Measurements from ENCODE around the gene CTIF. TPM values are rescaled to one million over a fixed set of nuclear protein-coding genes. Genes with fewer than 3 reads are reported as not detected.

Gene CTIF
- total and polyA plus RNA-seq, 5 donors from 2014 or later, result 0.23 to 1.8 TPM; not detected in 3

- H3K27me3 ChIP-seq (ENCODE audit: control insufficient read depth, insufficient read depth, low read length), result no peaks in the 10 kb centered on the region
- no peak overlapping the region for H3K27ac ChIP-seq (ENCODE audit: insufficient read depth, low read length, poor library complexity, severe bottlenecking)
- H3K9me3 ChIP-seq (ENCODE audit: control insufficient read depth in 2 of 2, low read length in 2 of 2), result peaks cover 0 to 4% of the 10 kb centered on the region in 2 experiments
- no peak overlapping the region for H3K27ac Mint-ChIP-seq
- no peaks in the 10 kb centered on the region for H3K4me1 ChIP-seq (ENCODE audit: control insufficient read depth, insufficient read depth, low read length, poor library complexity, severe bottlenecking)
- peaks cover 0 to 4% (median 1%) of the 10 kb centered on the region in 4 donors for H3K4me1 Mint-ChIP-seq
- H3K4me3 ChIP-seq (ENCODE audit: low read depth, low read length), result no peak overlapping the region
- no peaks in the 10 kb centered on the region for H3K36me3 ChIP-seq (ENCODE audit: control insufficient read depth, insufficient read depth, low read length)
- H3K4me3 Mint-ChIP-seq, result no peak overlapping the region
- peaks cover 0 to 2% (median 0%) of the 10 kb centered on the region in 7 donors for H3K9me3 Mint-ChIP-seq
- ATAC-seq (ENCODE audit: low read depth in 2 of 2), result no peak
- H3K27me3 Mint-ChIP-seq, result no peaks in the 10 kb centered on the region
- no peak for DNase-seq
- no peaks in the 10 kb centered on the region for H3K36me3 Mint-ChIP-seq
These were observed 322.4 kb downstream of the CTIF start for GRCh38 chr18:48861181-48861708.

GRCh38 chr18:48862132-48862531 lies 323.3 kb downstream of the CTIF start:
- Mint-ChIP-seq H3K36me3 (no peaks in the 10 kb centered on the region), H3K9me3 (peaks cover 0 to 2% (median 0%) of the 10 kb centered on the region in 7 donors), H3K4me1 (peaks cover 0 to 2% (median 0%) of the 10 kb centered on the region in 4 donors), H3K4me3 (no peak overlapping the region), H3K27ac (no peak overlapping the region), H3K27me3 (no peaks in the 10 kb centered on the region)
- no peak for ATAC-seq (ENCODE audit: low read depth in 2 of 2)
- Histone ChIP-seq H3K4me1 (ENCODE audit: control insufficient read depth, insufficient read depth, low read length, poor library complexity, severe bottlenecking) (no peaks in the 10 kb centered on the region), H3K4me3 (ENCODE audit: low read depth, low read length) (no peak overlapping the region), H3K36me3 (ENCODE audit: control insufficient read depth, insufficient read depth, low read length) (no peaks in the 10 kb centered on the region), H3K27ac (ENCODE audit: insufficient read depth, low read length, poor library complexity, severe bottlenecking) (no peak overlapping the region), H3K9me3 (ENCODE audit: control insufficient read depth in 2 of 2, low read length in 2 of 2) (peaks cover 0 to 4% of the 10 kb centered on the region in 2 experiments), H3K27me3 (ENCODE audit: control insufficient read depth, insufficient read depth, low read length) (no peaks in the 10 kb centered on the region)
- no peak for DNase-seq

- peaks cover 0 to 2% (median 0%) of the 10 kb centered on the region in 7 donors for H3K9me3 Mint-ChIP-seq
- H3K4me1 ChIP-seq (ENCODE audit: control insufficient read depth, insufficient read depth, low read length, poor library complexity, severe bottlenecking), result peaks cover under 1% of the 10 kb centered on the region
- H3K27me3 ChIP-seq (ENCODE audit: control insufficient read depth, insufficient read depth, low read length), result no peaks in the 10 kb centered on the region
- ATAC-seq (ENCODE audit: low read depth in 2 of 2) (no peak), DNase-seq (no peak)
- H3K4me3 Mint-ChIP-seq, result no peak overlapping the region
- H3K4me3 ChIP-seq (ENCODE audit: low read depth, low read length), result no peak overlapping the region
- no peak overlapping the region for H3K27ac Mint-ChIP-seq
- no peak overlapping the region for H3K27ac ChIP-seq (ENCODE audit: insufficient read depth, low read length, poor library complexity, severe bottlenecking)
- peaks cover 0 to 4% of the 10 kb centered on the region in 2 experiments for H3K9me3 ChIP-seq (ENCODE audit: control insufficient read depth in 2 of 2, low read length in 2 of 2)
- H3K36me3 Mint-ChIP-seq, result no peaks in the 10 kb centered on the region
- H3K27me3 Mint-ChIP-seq, result no peaks in the 10 kb centered on the region
- H3K4me1 Mint-ChIP-seq, result peaks cover 0 to 2% (median 0%) of the 10 kb centered on the region in 4 donors
- H3K36me3 ChIP-seq (ENCODE audit: control insufficient read depth, insufficient read depth, low read length), result no peaks in the 10 kb centered on the region
These were observed 323.9 kb downstream of the CTIF start for GRCh38 chr18:48862678-48863270.

GRCh38 chr18:48863432-48864065 lies 324.7 kb downstream of the CTIF start:
- no peaks in the 10 kb centered on the region for H3K36me3 Mint-ChIP-seq
- ATAC-seq (ENCODE audit: low read depth in 2 of 2) (no peak), DNase-seq (no peak)
- H3K27me3 ChIP-seq (ENCODE audit: control insufficient read depth, insufficient read depth, low read length), result no peaks in the 10 kb centered on the region
- H3K36me3 ChIP-seq (ENCODE audit: control insufficient read depth, insufficient read depth, low read length), result no peaks in the 10 kb centered on the region
- H3K9me3 ChIP-seq (ENCODE audit: control insufficient read depth in 2 of 2, low read length in 2 of 2), result peaks cover 0 to 4% of the 10 kb centered on the region in 2 experiments
- peaks cover 0 to 7% (median 6%) of the 10 kb centered on the region in 4 donors for H3K4me1 Mint-ChIP-seq
- peaks cover 0 to 2% (median 0%) of the 10 kb centered on the region in 7 donors for H3K9me3 Mint-ChIP-seq
- H3K4me3 Mint-ChIP-seq, result no peak overlapping the region
- no peak overlapping the region for H3K4me3 ChIP-seq (ENCODE audit: low read depth, low read length)
- H3K27ac Mint-ChIP-seq, result no peak overlapping the region
- peaks cover 9% of the 10 kb centered on the region for H3K4me1 ChIP-seq (ENCODE audit: control insufficient read depth, insufficient read depth, low read length, poor library complexity, severe bottlenecking)
- no peaks in the 10 kb centered on the region for H3K27me3 Mint-ChIP-seq
- no peak overlapping the region for H3K27ac ChIP-seq (ENCODE audit: insufficient read depth, low read length, poor library complexity, severe bottlenecking)

- DNase-seq, result no peak
- Histone ChIP-seq H3K4me1 (ENCODE audit: control insufficient read depth, insufficient read depth, low read length, poor library complexity, severe bottlenecking) (peaks cover 17% of the 10 kb centered on the region), H3K36me3 (ENCODE audit: control insufficient read depth, insufficient read depth, low read length) (no peaks in the 10 kb centered on the region), H3K27me3 (ENCODE audit: control insufficient read depth, insufficient read depth, low read length) (no peaks in the 10 kb centered on the region), H3K9me3 (ENCODE audit: control insufficient read depth in 2 of 2, low read length in 2 of 2) (peaks cover 0 to 4% of the 10 kb centered on the region in 2 experiments), H3K4me3 (ENCODE audit: low read depth, low read length) (no peak overlapping the region), H3K27ac (ENCODE audit: insufficient read depth, low read length, poor library complexity, severe bottlenecking) (no peak overlapping the region)
- Mint-ChIP-seq H3K36me3 (no peaks in the 10 kb centered on the region), H3K27ac (no peak overlapping the region), H3K9me3 (peaks cover 0 to 2% (median 0%) of the 10 kb centered on the region in 7 donors), H3K27me3 (no peaks in the 10 kb centered on the region), H3K4me3 (no peak overlapping the region), H3K4me1 (peaks cover 0 to 17% (median 11%) of the 10 kb centered on the region in 4 donors)
- ATAC-seq (ENCODE audit: low read depth in 2 of 2), result no peak
These were observed 326.0 kb downstream of the CTIF start for GRCh38 chr18:48864876-48865275.

- no peak overlapping the region for H3K27ac Mint-ChIP-seq
- Histone ChIP-seq H3K9me3 (ENCODE audit: control insufficient read depth in 2 of 2, low read length in 2 of 2) (peaks cover 0 to 4% of the 10 kb centered on the region in 2 experiments), H3K4me1 (ENCODE audit: control insufficient read depth, insufficient read depth, low read length, poor library complexity, severe bottlenecking) (peaks cover 17% of the 10 kb centered on the region), H3K36me3 (ENCODE audit: control insufficient read depth, insufficient read depth, low read length) (no peaks in the 10 kb centered on the region), H3K4me3 (ENCODE audit: low read depth, low read length) (no peak overlapping the region), H3K27ac (ENCODE audit: insufficient read depth, low read length, poor library complexity, severe bottlenecking) (no peak overlapping the region), H3K27me3 (ENCODE audit: control insufficient read depth, insufficient read depth, low read length) (no peaks in the 10 kb centered on the region)
- no peaks in the 10 kb centered on the region for H3K36me3 Mint-ChIP-seq
- ATAC-seq (ENCODE audit: low read depth in 2 of 2) (no peak), DNase-seq (no peak)
- peaks cover 0 to 17% (median 11%) of the 10 kb centered on the region in 4 donors for H3K4me1 Mint-ChIP-seq
- no peak overlapping the region for H3K4me3 Mint-ChIP-seq
- peaks cover 0 to 2% (median 0%) of the 10 kb centered on the region in 7 donors for H3K9me3 Mint-ChIP-seq
- H3K27me3 Mint-ChIP-seq, result no peaks in the 10 kb centered on the region
These were observed 327.4 kb downstream of the CTIF start for GRCh38 chr18:48866028-48866733.

- H3K9me3 ChIP-seq (ENCODE audit: control insufficient read depth in 2 of 2, low read length in 2 of 2), result peaks cover 0 to 4% of the 10 kb centered on the region in 2 experiments
- ATAC-seq (ENCODE audit: low read depth in 2 of 2) (no peak), DNase-seq (no peak)
- H3K4me1 ChIP-seq (ENCODE audit: control insufficient read depth, insufficient read depth, low read length, poor library complexity, severe bottlenecking), result peaks cover 17% of the 10 kb centered on the region
- Mint-ChIP-seq H3K36me3 (no peaks in the 10 kb centered on the region), H3K27me3 (no peaks in the 10 kb centered on the region), H3K4me1 (peaks cover 0 to 17% (median 11%) of the 10 kb centered on the region in 4 donors), H3K27ac (peak overlapping the region in 1 of 3 donors; percentile 26), H3K4me3 (peak overlapping the region in 1 of 4 donors; percentile 47), H3K9me3 (peaks cover 0 to 2% (median 0%) of the 10 kb centered on the region in 7 donors)
- H3K27ac ChIP-seq (ENCODE audit: insufficient read depth, low read length, poor library complexity, severe bottlenecking), result no peak overlapping the region
- H3K27me3 ChIP-seq (ENCODE audit: control insufficient read depth, insufficient read depth, low read length), result no peaks in the 10 kb centered on the region
- H3K4me3 ChIP-seq (ENCODE audit: low read depth, low read length), result no peak overlapping the region
- H3K36me3 ChIP-seq (ENCODE audit: control insufficient read depth, insufficient read depth, low read length), result no peaks in the 10 kb centered on the region
These were observed 328.0 kb downstream of the CTIF start for GRCh38 chr18:48866856-48867255.
